HepG2 (cell line): ENCODE data around the gene USP7. TPM values are rescaled to one million over a fixed set of nuclear protein-coding genes. Genes with fewer than 3 reads are reported as not detected.

Source experiments
- ARNTL ChIP-seq: sonication (generic); formaldehyde crosslinking; IDR thresholded peaks from 2 replicates; pipeline ENCODE4 v1.4.0; 2020; ENCODE audit warnings: mild to moderate bottlenecking, missing genetic modification reagents
- HIVEP1 ChIP-seq: sonication (generic); formaldehyde crosslinking; IDR thresholded peaks from 2 replicates; pipeline ENCODE4 v1.4.0; 2020; ENCODE audit warnings: mild to moderate bottlenecking, missing genetic modification reagents
- KAT7 ChIP-seq: IDR thresholded peaks from 2 replicates; pipeline ENCODE4 v1.6.1; 2018; ENCODE audit warnings: borderline replicate concordance, missing compliant biosample characterization
- NFE2 ChIP-seq: sonication (generic); formaldehyde crosslinking; IDR thresholded peaks from 2 replicates; pipeline ENCODE4 v1.4.0; 2020; ENCODE audit warnings: missing genetic modification reagents
- NR2F6 ChIP-seq, 2 experiments: IDR thresholded peaks; 2 replicates each; pipeline ENCODE4 v1.6.1; 2016; ENCODE audit warnings: antibody characterized with exemption in 1 of 2, mild to moderate bottlenecking in 1 of 2
- ONECUT2 ChIP-seq: sonication (generic); formaldehyde crosslinking; IDR thresholded peaks from 2 replicates; pipeline ENCODE4 v1.4.0; 2020; ENCODE audit warnings: missing genetic modification reagents
- SALL2 ChIP-seq: sonication (generic); formaldehyde crosslinking; IDR thresholded peaks from 2 replicates; pipeline ENCODE4 v1.8.1; 2023; ENCODE audit warnings: mild to moderate bottlenecking, missing genetic modification reagents, inconsistent platforms
- SETDB1 ChIP-seq: sonication (generic); formaldehyde crosslinking; IDR thresholded peaks from 2 replicates; pipeline ENCODE4 v1.5.1; 2020; ENCODE audit warnings: missing genetic modification reagents, mild to moderate bottlenecking, borderline replicate concordance
- STAG1 ChIP-seq: sonication (generic); formaldehyde crosslinking; IDR thresholded peaks from 2 replicates; pipeline ENCODE4 v1.4.0; 2020; ENCODE audit warnings: missing genetic modification reagents
- ZNF589 ChIP-seq: sonication (generic); formaldehyde crosslinking; conservative IDR thresholded peaks from 2 replicates; pipeline ENCODE4 v1.8.0; 2022; ENCODE audit warnings: mild to moderate bottlenecking, moderate library complexity, missing genetic modification reagents
- ZNF678 ChIP-seq: sonication (generic); formaldehyde crosslinking; IDR thresholded peaks from 2 replicates; pipeline ENCODE4 v1.4.0; 2020; ENCODE audit warnings: mild to moderate bottlenecking, missing genetic modification reagents
- ZNF737 ChIP-seq: sonication (generic); formaldehyde crosslinking; IDR thresholded peaks from 2 replicates; pipeline ENCODE4 v1.5.0; 2020; ENCODE audit warnings: missing genetic modification reagents, mild to moderate bottlenecking, borderline replicate concordance
- ZNF749 ChIP-seq: sonication (generic); formaldehyde crosslinking; IDR thresholded peaks from 2 replicates; pipeline ENCODE4 v1.8.0; 2022; ENCODE audit warnings: mild to moderate bottlenecking, missing genetic modification reagents, moderate library complexity, borderline replicate concordance
- ZNF772 ChIP-seq: sonication (generic); formaldehyde crosslinking; IDR thresholded peaks from 2 replicates; pipeline ENCODE4 v1.5.0; 2020; ENCODE audit warnings: mild to moderate bottlenecking, missing genetic modification reagents
- ZNF773 ChIP-seq: sonication (generic); formaldehyde crosslinking; IDR thresholded peaks from 2 replicates; pipeline ENCODE4 v1.4.0; 2020; ENCODE audit warnings: missing genetic modification reagents, borderline replicate concordance
- ZNF878 ChIP-seq: sonication (generic); formaldehyde crosslinking; IDR thresholded peaks from 2 replicates; pipeline ENCODE4 v1.8.1; 2023; ENCODE audit warnings: mild to moderate bottlenecking, missing genetic modification reagents, moderate library complexity
- polyA plus RNA-seq, 8 experiments: library from polyadenylated mRNA; depleted of rRNA in 3 of 8; stranded (reverse) in 7 of 8; unstranded in 1 of 8; fragments of >200 nt; fragmentation: Illumina TruSeq in 4 of 8; extraction: Trizol in 4 of 8; gene quantifications; 2 replicates each; pipeline versions ENCODE4 v1.2.1 to v1.2.3, GENCODE V29; 2011 to 2016; ENCODE audit warnings: low read depth in 4 of 8, missing spikeins in 1 of 8, mixed read lengths in 1 of 8; ENCODE audit not compliant: insufficient read depth in 1 of 8
- total RNA-seq, 5 experiments: library from RNA; depleted of rRNA; stranded (reverse); fragments of >200 nt; fragmentation: Illumina TruSeq; extraction: Trizol; gene quantifications; 2 replicates each; pipeline ENCODE4 v1.2.3, GENCODE V29; 2016; ENCODE audit warnings: low read depth in 1 of 5
- TF ChIP-seq, protein P1 (sequence below): sonication (generic); formaldehyde crosslinking; conservative IDR thresholded peaks from 2 replicates; pipeline ENCODE4 v1.5.0; 2020; ENCODE audit warnings: missing genetic modification reagents
- TF ChIP-seq, protein P2 (sequence below): sonication (generic); formaldehyde crosslinking; conservative IDR thresholded peaks from 2 replicates; pipeline ENCODE4 v1.4.0; 2020; ENCODE audit warnings: mild to moderate bottlenecking, missing genetic modification reagents, moderate library complexity
- TF ChIP-seq, protein P3 (sequence below): sonication (generic); formaldehyde crosslinking; IDR thresholded peaks from 2 replicates; pipeline ENCODE4 v1.4.0; 2020; ENCODE audit warnings: missing genetic modification reagents
- TF ChIP-seq, protein P4 (sequence below): sonication (generic); formaldehyde crosslinking; IDR thresholded peaks from 2 replicates; pipeline ENCODE4 v1.4.0; 2020; ENCODE audit warnings: missing genetic modification reagents, borderline replicate concordance
- TF ChIP-seq, protein P5 (sequence below): sonication (generic); formaldehyde crosslinking; IDR thresholded peaks from 2 replicates; pipeline ENCODE4 v1.4.0; 2020; ENCODE audit warnings: missing genetic modification reagents

USP7 gene
- total and polyA plus RNA-seq, 2 of the 13 experiments (the other 11 are each of a cell fraction or from before 2014, with no cell fraction given): 52.5 to 173 TPM

DNA sequence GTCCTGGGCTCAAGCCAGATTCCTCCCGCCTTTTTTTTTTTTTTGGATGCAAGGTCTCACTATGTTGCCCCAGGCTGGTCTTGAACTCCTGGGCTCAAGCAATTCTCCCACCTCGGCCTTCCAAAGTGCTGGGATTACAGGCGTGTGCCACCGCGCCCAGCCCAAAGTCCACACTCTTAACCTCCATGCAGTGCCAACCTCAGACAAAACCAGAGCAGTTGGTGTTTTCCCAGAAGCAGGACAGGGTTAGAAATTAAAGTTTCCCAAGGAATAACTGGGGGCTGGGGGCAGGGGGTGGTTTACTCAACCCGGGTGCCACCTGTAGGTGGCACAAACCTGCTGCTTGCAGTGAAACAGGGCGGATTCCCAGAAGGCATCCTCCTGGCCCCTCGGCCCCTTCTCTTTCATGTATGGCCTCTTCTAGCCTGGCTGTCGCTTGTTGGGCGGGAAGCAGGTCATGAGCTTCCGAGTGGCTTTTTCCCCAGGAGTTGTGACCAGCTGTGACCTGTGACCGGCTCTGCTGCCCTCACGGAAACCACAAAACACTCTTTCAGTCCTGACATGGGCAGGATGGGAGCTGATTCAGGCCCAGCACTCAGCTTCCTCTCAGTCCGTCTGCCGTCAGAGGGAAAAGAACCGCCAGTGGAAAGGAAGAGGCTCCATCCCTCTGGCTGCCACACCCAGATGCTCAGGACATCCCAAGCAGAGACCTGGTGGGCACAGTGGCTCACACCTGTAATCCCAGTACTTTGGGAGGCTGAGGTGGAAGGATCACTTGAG lies 25.6 kb upstream of the USP7 start (continued):
- TF ChIP-seq ZNF878 (CRISPR knock-in tag) (no peak), SETDB1 (CRISPR knock-in tag) (no peak), NFE2 (CRISPR knock-in tag) (no peak), ZNF589 (CRISPR knock-in tag) (no peak), ZNF749 (CRISPR knock-in tag) (0 out of 2 replicates have a peak, but pooled peaks have one; percentile 12), STAG1 (CRISPR knock-in tag) (no peak; the same call in 1 of the 2 replicates), ZNF678 (CRISPR knock-in tag) (no peak), ARNTL (CRISPR knock-in tag) (no peak), NR2F6 (IDR thresholded peaks at IDR 0.05) (peak; percentile 92), NR2F6 (CRISPR knock-in tag; IDR thresholded peaks at IDR 0.05) (peak; percentile 88), ZNF737 (CRISPR knock-in tag) (no peak), ZNF772 (no peak), HIVEP1 (CRISPR knock-in tag) (peak; percentile 35; the same call in 1 of the 2 replicates), SALL2 (CRISPR knock-in tag) (0 out of 2 replicates have a peak, but pooled peaks have one; percentile 34), KAT7 (CRISPR knock-in tag) (no peak), ZNF773 (CRISPR knock-in tag) (no peak), ONECUT2 (CRISPR knock-in tag) (no peak)
- TF ChIP-seq, protein P1, sequence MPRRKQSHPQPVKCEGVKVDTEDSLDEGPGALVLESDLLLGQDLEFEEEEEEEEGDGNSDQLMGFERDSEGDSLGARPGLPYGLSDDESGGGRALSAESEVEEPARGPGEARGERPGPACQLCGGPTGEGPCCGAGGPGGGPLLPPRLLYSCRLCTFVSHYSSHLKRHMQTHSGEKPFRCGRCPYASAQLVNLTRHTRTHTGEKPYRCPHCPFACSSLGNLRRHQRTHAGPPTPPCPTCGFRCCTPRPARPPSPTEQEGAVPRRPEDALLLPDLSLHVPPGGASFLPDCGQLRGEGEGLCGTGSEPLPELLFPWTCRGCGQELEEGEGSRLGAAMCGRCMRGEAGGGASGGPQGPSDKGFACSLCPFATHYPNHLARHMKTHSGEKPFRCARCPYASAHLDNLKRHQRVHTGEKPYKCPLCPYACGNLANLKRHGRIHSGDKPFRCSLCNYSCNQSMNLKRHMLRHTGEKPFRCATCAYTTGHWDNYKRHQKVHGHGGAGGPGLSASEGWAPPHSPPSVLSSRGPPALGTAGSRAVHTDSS (CRISPR knock-in tag): no peak
- TF ChIP-seq, protein P2, sequence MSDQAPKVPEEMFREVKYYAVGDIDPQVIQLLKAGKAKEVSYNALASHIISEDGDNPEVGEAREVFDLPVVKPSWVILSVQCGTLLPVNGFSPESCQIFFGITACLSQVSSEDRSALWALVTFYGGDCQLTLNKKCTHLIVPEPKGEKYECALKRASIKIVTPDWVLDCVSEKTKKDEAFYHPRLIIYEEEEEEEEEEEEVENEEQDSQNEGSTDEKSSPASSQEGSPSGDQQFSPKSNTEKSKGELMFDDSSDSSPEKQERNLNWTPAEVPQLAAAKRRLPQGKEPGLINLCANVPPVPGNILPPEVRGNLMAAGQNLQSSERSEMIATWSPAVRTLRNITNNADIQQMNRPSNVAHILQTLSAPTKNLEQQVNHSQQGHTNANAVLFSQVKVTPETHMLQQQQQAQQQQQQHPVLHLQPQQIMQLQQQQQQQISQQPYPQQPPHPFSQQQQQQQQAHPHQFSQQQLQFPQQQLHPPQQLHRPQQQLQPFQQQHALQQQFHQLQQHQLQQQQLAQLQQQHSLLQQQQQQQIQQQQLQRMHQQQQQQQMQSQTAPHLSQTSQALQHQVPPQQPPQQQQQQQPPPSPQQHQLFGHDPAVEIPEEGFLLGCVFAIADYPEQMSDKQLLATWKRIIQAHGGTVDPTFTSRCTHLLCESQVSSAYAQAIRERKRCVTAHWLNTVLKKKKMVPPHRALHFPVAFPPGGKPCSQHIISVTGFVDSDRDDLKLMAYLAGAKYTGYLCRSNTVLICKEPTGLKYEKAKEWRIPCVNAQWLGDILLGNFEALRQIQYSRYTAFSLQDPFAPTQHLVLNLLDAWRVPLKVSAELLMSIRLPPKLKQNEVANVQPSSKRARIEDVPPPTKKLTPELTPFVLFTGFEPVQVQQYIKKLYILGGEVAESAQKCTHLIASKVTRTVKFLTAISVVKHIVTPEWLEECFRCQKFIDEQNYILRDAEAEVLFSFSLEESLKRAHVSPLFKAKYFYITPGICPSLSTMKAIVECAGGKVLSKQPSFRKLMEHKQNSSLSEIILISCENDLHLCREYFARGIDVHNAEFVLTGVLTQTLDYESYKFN (CRISPR knock-in tag): peak; percentile 65
- TF ChIP-seq, protein P3, sequence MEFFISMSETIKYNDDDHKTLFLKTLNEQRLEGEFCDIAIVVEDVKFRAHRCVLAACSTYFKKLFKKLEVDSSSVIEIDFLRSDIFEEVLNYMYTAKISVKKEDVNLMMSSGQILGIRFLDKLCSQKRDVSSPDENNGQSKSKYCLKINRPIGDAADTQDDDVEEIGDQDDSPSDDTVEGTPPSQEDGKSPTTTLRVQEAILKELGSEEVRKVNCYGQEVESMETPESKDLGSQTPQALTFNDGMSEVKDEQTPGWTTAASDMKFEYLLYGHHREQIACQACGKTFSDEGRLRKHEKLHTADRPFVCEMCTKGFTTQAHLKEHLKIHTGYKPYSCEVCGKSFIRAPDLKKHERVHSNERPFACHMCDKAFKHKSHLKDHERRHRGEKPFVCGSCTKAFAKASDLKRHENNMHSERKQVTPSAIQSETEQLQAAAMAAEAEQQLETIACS (CRISPR knock-in tag): no peak
- TF ChIP-seq, protein P4, sequence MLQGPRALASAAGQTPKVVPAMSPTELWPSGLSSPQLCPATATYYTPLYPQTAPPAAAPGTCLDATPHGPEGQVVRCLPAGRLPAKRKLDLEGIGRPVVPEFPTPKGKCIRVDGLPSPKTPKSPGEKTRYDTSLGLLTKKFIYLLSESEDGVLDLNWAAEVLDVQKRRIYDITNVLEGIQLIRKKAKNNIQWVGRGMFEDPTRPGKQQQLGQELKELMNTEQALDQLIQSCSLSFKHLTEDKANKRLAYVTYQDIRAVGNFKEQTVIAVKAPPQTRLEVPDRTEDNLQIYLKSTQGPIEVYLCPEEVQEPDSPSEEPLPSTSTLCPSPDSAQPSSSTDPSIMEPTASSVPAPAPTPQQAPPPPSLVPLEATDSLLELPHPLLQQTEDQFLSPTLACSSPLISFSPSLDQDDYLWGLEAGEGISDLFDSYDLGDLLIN (CRISPR knock-in tag): no peak
- TF ChIP-seq, protein P5, sequence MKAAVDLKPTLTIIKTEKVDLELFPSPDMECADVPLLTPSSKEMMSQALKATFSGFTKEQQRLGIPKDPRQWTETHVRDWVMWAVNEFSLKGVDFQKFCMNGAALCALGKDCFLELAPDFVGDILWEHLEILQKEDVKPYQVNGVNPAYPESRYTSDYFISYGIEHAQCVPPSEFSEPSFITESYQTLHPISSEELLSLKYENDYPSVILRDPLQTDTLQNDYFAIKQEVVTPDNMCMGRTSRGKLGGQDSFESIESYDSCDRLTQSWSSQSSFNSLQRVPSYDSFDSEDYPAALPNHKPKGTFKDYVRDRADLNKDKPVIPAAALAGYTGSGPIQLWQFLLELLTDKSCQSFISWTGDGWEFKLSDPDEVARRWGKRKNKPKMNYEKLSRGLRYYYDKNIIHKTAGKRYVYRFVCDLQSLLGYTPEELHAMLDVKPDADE (CRISPR knock-in tag): no peak
